Measurements from ENCODE around the gene ZNF784. TPM values are rescaled to one million over a fixed set of nuclear protein-coding genes. Genes with fewer than 3 reads are reported as not detected.

The ZNF784 gene
- total RNA-seq, 2 experiments from 2014 or later, result 3.4 to 4.0 TPM

DNA sequence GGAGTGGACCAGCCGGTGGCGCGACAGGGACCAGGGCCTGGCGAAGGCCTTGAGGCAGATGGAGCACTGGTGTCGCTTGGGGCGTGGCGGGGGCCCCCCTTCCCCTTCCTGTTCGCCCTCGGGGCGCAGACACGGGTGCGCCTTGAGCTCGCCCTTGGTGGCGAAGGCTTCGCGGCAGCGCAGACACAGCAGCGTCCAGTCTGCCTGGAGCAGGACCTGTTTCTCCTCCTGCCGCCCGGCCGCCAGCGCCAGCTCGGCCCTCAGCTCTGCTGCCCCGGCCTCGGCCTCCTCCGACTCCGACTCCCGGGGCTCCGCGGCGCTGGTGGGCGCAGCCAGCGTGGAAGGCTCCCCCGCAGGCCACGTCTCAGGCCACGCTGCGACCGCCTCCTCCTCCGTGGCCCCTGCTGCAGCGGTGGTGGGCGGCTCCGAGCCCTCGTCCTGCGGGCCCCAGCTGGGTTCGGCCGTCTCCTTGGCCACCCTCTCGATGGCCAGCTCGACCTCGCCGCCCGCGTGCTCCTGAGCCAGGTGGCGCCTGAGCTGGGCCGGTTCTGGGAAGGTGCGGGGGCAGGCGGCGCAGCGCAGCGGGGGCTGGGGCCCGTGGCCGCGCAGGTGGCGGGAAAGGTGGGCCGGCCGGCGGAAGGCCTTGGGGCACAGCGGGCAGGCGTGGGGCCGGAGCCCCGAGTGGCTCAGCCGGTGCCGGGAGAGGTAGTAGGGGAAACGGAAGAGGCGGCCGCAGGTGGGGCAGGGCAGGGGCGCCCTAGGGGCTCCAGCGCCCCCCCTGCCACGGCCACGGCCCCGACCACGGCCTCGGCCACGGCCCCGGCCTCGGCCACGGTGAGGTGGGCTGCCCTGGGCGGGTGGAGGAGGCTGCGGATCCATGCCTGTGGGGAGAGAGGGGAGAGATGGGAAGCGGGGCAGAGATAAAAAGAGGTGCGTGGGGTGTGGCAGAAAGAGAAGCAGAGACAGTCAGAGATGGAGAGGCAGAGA, 45.3 kb downstream of the ZNF784 start:
- peak overlapping the region; percentile 88 for H3K4me3 ChIP-seq (ENCODE audit: low read depth, low read length, poor library complexity, severe bottlenecking)
- no peak for DNase-seq (ENCODE audit: low spot score)
- CTCF ChIA-PET (ENCODE audit: unreplicated experiment), result no interaction called here
- no peaks in the 10 kb centered on the region for H3K9me2 ChIP-seq (ENCODE audit: insufficient read depth, low read length)
- peaks cover 12% of the 10 kb centered on the region for H3K4me1 ChIP-seq (ENCODE audit: insufficient read depth, low read length, poor library complexity, severe bottlenecking)
- peak overlapping the region; percentile 91 for H3K4me2 ChIP-seq (ENCODE audit: low read length)
- H3K36me3 ChIP-seq (ENCODE audit: insufficient read depth, low read length), result peaks cover 19% of the 10 kb centered on the region
- H3K27ac ChIP-seq (ENCODE audit: low read depth, low read length, poor library complexity, severe bottlenecking), result peak overlapping the region; percentile 49
- peaks cover 4% of the 10 kb centered on the region; the same call in 1 of the 2 replicates for H4K20me1 ChIP-seq (ENCODE audit: insufficient read depth, low read length)
- TF ChIP-seq CTCF (conservative IDR thresholded peaks at IDR 0.05; ENCODE audit: low read length) (no peak), EZH2phosphoT487 (IDR thresholded peaks at IDR 0.05; ENCODE audit: borderline replicate concordance, low read depth, low read length) (no peak)
- no TSS peak for BruUV-seq (replicated peaks)
- H3K9me3 ChIP-seq (ENCODE audit: low read length), result no peaks in the 10 kb centered on the region
- peaks cover 9% of the 10 kb centered on the region; the same call in 1 of the 2 replicates for H3K79me2 ChIP-seq (ENCODE audit: insufficient read depth, low read depth, low read length)
- POLR2A ChIA-PET, result no interaction called here
- intact Hi-C loops (cut with micrococcal nuclease; ENCODE audit: unreplicated experiment), result no loop called here
- H2AFZ ChIP-seq (ENCODE audit: low read length), result no peak overlapping the region

- intact Hi-C loops (cut with micrococcal nuclease; ENCODE audit: unreplicated experiment), result no loop called here
- no TSS peak for BruUV-seq (replicated peaks)
- H2AFZ ChIP-seq (ENCODE audit: low read length), result no peak overlapping the region
- peaks cover 19% of the 10 kb centered on the region for H3K36me3 ChIP-seq (ENCODE audit: insufficient read depth, low read length)
- no peaks in the 10 kb centered on the region for H3K9me2 ChIP-seq (ENCODE audit: insufficient read depth, low read length)
- POLR2A ChIA-PET, result no interaction called here
- TF ChIP-seq CTCF (conservative IDR thresholded peaks at IDR 0.05; ENCODE audit: low read length) (no peak), EZH2phosphoT487 (IDR thresholded peaks at IDR 0.05; ENCODE audit: borderline replicate concordance, low read depth, low read length) (no peak)
- no peaks in the 10 kb centered on the region for H3K9me3 ChIP-seq (ENCODE audit: low read length)
- no peak overlapping the region for H3K4me2 ChIP-seq (ENCODE audit: low read length)
- peaks cover 12% of the 10 kb centered on the region for H3K4me1 ChIP-seq (ENCODE audit: insufficient read depth, low read length, poor library complexity, severe bottlenecking)
- no peak for DNase-seq (ENCODE audit: low spot score)
- peaks cover 9% of the 10 kb centered on the region; the same call in 1 of the 2 replicates for H3K79me2 ChIP-seq (ENCODE audit: insufficient read depth, low read depth, low read length)
- CTCF ChIA-PET (ENCODE audit: unreplicated experiment), result no interaction called here
- H4K20me1 ChIP-seq (ENCODE audit: insufficient read depth, low read length), result peaks cover 4% of the 10 kb centered on the region; the same call in 1 of the 2 replicates
- H3K27ac ChIP-seq (ENCODE audit: low read depth, low read length, poor library complexity, severe bottlenecking), result no peak overlapping the region
- no peak overlapping the region for H3K4me3 ChIP-seq (ENCODE audit: low read depth, low read length, poor library complexity, severe bottlenecking)
These were observed 46.2 kb downstream of the ZNF784 start for GRCh38 chr19:55578031-55578760.
